Loucy (cell line): ENCODE data around the gene RRAD.

ENCODE experiments used
- CTCF ChIP-seq: fragments of 200-600 bp; sonication (generic); conservative IDR thresholded peaks from 2 replicates; pipeline ENCODE4 v1.5.1; 2014; ENCODE audit warnings: mild to moderate bottlenecking, antibody characterized with exemption, low read length
- EZH2phosphoT487 ChIP-seq: fragments of 200-600 bp; IDR thresholded peaks from 2 replicates; pipeline ENCODE4 v1.6.1; 2018; ENCODE audit warnings: antibody characterized with exemption, mild to moderate bottlenecking, moderate library complexity, borderline replicate concordance

DNA sequence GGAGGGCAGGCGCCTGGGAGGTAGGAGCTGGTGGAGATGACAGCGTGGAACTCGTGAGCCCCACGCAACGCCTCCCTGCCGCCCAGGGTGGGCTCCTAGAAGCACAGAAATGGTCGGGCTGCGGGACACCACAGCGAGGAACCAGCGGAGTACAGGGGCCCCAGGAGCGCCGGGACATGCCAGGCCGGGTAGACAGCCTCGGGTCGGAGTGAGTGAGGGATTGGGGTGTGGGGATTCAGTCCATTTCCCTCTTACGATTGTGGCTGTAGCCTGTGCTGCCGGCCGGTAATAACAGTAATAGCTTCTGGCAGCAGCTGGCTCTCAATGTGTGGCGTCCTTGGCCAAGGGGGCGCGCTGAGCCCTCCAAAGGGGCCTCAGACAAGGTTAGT is 23.5 kb upstream of the RRAD start:
- TF ChIP-seq CTCF = no peak
- TF ChIP-seq EZH2phosphoT487 = no peak
